Left lobe of liver (tissue), 2 donors: ENCODE results near the gene UGT1A10. TPM values are rescaled to one million over a fixed set of nuclear protein-coding genes. Genes with fewer than 3 reads are reported as not detected.

Source experiments
- ATAC-seq: fragments of 200-7000 bp; cut with Tn5 transposase; one replicate; pipeline ENCODE4 v1.9.1; 2020; ENCODE audit warnings: mild to moderate bottlenecking, moderate library complexity
- DNase-seq: peaks from one replicate; pipeline ENCODE4 v3.0.0-alpha.2; 2020; ENCODE audit warnings: low spot score
- total RNA-seq: library from RNA; stranded (reverse); gene quantifications from one replicate; pipeline ENCODE4 v1.2.1, GENCODE V29; 2021
- donor health status: DM: no; HTN: no; CAD: no; lungs with moderate emphysema.
- donor health status: DM: no; HTN: yes; CAD: no.

The UGT1A10 gene
- total RNA-seq, 1 donor from 2014 or later = 0.45 TPM

- DNase-seq (no peak), ATAC-seq (no peak)
These were observed 182.7 kb downstream of the UGT1A10 start for GRCh38 chr2:233818639-233819621.

DNA sequence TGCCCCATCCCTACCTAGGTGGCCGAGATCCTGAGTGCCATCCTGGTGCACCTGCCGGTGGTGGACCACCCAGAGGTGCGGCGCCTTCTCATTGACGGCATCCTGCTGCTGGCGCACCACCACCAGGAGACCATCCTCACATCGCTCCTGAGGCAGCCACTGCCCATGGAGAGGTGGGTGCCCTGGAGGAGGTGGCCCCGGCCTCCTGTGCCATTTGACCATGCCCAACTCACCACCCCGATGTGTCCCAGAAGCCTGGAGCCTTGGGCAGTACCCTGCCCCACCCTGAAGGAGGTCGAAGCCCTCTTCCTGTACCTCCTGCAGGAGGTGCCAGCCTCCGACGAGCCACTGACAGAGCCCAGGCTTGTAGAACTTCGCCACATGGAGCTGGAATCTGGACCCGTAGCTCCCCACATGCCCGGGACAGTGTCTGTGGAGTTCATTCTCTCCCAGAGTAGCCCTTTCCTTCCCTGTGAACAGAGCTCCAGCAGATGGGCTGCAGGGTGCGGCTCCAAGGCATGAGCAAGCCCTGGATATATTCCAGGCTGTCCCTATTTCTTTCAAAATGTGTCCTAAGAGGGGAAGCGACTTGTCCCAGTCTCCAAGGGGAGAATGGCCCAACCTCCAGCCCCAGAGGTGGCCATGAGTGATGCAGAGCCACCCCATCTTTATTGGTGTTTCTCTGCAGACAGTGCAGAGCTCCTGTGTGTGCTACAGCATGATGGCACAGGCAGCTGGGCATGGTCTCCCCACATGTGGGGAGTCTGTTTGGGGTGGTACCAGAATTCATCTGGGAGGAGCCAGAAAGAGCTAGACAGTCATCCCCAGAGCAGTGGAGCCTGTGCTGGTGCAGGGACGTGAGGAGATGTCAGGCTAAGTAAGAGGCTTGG, 183.9 kb downstream of the UGT1A10 start:
- peak; percentile 41 for DNase-seq
- no peak for ATAC-seq

- DNase-seq (peak; percentile 29), ATAC-seq (no peak)
These were observed 184.5 kb downstream of the UGT1A10 start for GRCh38 chr2:233820774-233821105.

- ATAC-seq (no peak), DNase-seq (peak; percentile 22)
These were observed 184.9 kb downstream of the UGT1A10 start for GRCh38 chr2:233821196-233821595.

DNA sequence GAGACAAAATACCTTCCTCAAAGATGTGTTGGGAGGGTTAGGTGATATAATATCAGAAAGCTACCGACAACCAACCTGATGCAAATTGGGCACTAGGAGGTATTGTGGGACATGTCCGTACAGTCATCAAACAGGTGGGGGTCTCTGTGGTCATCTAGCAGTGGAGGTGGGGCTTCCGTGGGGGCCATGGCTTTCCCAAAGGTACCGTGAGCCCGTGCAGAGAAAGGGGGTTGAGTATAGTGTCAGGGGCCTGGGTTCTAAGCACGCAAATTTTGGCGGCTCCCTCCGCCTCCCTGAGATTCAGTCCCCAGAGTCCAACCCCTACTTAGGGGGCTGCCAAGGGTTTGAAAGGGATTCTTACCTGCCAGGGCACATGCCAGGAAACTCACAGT, 185.5 kb downstream of the UGT1A10 start:
- DNase-seq (no peak), ATAC-seq (no peak)

DNA sequence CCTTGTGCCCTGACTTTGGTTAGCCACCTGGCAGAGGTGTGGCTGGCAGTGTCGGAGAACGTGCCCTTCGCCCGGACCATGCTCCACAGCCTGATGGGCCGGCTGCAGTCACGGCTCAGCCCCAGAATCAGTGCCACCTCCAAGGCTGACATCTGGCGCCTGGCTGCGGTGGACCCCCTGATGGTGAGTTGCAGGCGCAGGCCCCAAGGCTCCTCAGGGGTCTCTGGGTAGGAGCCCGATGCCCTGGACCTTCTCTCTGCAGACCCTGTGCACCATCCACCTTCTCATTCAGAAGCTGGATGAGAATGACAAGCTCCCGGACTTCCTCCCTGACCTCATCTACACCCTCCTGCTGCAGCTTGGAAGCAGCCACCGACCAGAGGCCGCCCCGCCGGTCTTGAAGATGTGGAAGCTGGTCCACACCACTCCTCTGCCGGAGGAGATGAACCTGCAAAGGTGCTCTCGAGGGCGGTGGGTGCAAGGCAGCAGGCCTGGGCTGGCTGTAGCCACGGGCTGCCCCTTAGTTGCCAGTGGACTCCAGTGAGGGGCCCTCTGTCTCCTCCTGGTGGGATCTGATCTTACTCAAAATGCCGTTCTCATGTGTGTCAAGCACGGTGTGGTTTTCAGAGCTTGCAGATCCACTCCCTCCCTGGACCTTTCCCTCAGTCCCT, 186.0 kb downstream of the UGT1A10 start:
- DNase-seq = peak; percentile 89
- peak; percentile 64 for ATAC-seq

Other genes starting within 250 kb of the UGT1A10 start
- gene USP40, start 69.7 kb upstream of the UGT1A10 start, total RNA-seq = 25.8 TPM
- gene UGT1A8, start 18.8 kb upstream of the UGT1A10 start, total RNA-seq = 0.13 TPM
- 95.1 TPM for gene UGT1A9, start 35.5 kb downstream of the UGT1A10 start, total RNA-seq
- 4.1 TPM for gene UGT1A7, start 45.5 kb downstream of the UGT1A10 start, total RNA-seq
- 181 TPM for gene UGT1A6, start 56.4 kb downstream of the UGT1A10 start, total RNA-seq
- gene UGT1A5, start 76.5 kb downstream of the UGT1A10 start, total RNA-seq = 4.6 TPM
- 454 TPM for gene UGT1A4, start 82.3 kb downstream of the UGT1A10 start, total RNA-seq
- 52.8 TPM for gene UGT1A3, start 92.6 kb downstream of the UGT1A10 start, total RNA-seq
- gene UGT1A1, start 123.8 kb downstream of the UGT1A10 start, total RNA-seq = 152 TPM
- gene MROH2A, start 141.9 kb downstream of the UGT1A10 start, total RNA-seq = 6.6 TPM
- 0.50 TPM for gene HJURP, start 218.1 kb downstream of the UGT1A10 start, total RNA-seq